ENCODE results near the gene STK32B. TPM values are rescaled to one million over a fixed set of nuclear protein-coding genes. Genes with fewer than 3 reads are reported as not detected.

STK32B gene
- polyA plus RNA-seq, 2 donors, result 0.22 to 0.24 TPM

- H3K27ac ChIP-seq (ENCODE audit: low read depth in 2 of 2, low read length in 1 of 2), result no peak overlapping the region
- no peak overlapping the region for H3K4me3 ChIP-seq (ENCODE audit: low read depth in 1 of 2, low read length in 2 of 2)
- WGBS, 2 donors, result 85 to 91% methylated on average over 3 of the region's 3 CpGs
- H3K36me3 ChIP-seq (ENCODE audit: control insufficient read depth in 2 of 2, insufficient read depth in 2 of 2, low read length in 1 of 2), result no peaks in the 10 kb centered on the region
- no peaks in the 10 kb centered on the region for H3K27me3 ChIP-seq (ENCODE audit: control insufficient read depth in 1 of 2, insufficient read depth in 2 of 2, low read length in 2 of 2)
- no peaks in the 10 kb centered on the region for H3K4me1 ChIP-seq (ENCODE audit: control insufficient read depth in 2 of 2, insufficient read depth in 2 of 2, low read length in 1 of 2)
- no peaks in the 10 kb centered on the region for H3K9me3 ChIP-seq (ENCODE audit: control insufficient read depth in 2 of 2, insufficient read depth in 1 of 2, low read depth in 1 of 2, low read length in 1 of 2)
Observed at GRCh38 chr4:5138389-5138788, 87.1 kb downstream of the STK32B start.

DNA sequence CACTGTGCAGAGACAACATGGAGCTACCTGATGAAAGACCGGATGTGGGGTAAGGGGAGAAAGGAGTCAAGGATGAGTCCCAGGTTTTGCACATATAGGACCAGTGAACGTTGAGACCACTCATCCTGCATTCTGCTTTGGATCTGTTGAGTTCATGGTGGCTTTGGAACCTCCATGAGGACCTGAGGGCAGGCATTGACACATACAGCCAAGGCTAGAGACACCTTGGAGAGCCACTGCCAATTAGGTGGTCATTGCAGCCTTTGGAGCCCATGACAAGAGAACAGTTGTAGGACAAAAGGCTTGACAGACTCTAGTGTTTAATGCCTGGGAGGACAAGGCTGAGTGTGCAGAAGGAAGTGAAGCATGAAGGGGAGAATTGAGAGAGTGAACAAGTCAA lies 87.9 kb downstream of the STK32B start:
- Histone ChIP-seq H3K27me3 (ENCODE audit: control insufficient read depth in 1 of 2, insufficient read depth in 2 of 2, low read length in 2 of 2) (no peaks in the 10 kb centered on the region), H3K27ac (ENCODE audit: low read depth in 2 of 2, low read length in 1 of 2) (no peak overlapping the region), H3K36me3 (ENCODE audit: control insufficient read depth in 2 of 2, insufficient read depth in 2 of 2, low read length in 1 of 2) (no peaks in the 10 kb centered on the region), H3K9me3 (ENCODE audit: control insufficient read depth in 2 of 2, insufficient read depth in 1 of 2, low read depth in 1 of 2, low read length in 1 of 2) (no peaks in the 10 kb centered on the region), H3K4me3 (ENCODE audit: low read depth in 1 of 2, low read length in 2 of 2) (no peak overlapping the region), H3K4me1 (ENCODE audit: control insufficient read depth in 2 of 2, insufficient read depth in 2 of 2, low read length in 1 of 2) (no peaks in the 10 kb centered on the region)
- WGBS, 2 donors, result 79 to 82% methylated on average over 2 of the region's 2 CpGs

DNA sequence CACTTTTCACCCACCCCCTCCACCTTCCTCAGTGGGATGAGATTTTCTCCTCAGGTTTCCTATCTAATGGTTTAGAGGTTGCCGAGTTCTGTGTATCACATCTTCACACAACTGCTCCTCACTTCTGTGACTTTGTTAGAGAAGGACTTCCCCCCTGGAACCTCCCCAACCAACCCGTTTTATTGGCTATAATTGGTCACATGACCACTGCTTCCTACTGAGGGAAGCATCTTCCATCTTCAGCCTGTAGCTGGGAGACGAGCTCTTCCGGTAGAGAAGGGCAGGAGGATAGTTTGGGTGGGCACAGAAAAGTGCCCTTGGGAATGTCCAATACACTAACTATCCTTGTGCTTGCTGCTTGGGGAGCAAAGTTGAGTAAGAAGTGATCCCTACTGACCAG lies 90.5 kb downstream of the STK32B start:
- no peaks in the 10 kb centered on the region for H3K9me3 ChIP-seq (ENCODE audit: control insufficient read depth in 2 of 2, insufficient read depth in 1 of 2, low read depth in 1 of 2, low read length in 1 of 2)

DNA sequence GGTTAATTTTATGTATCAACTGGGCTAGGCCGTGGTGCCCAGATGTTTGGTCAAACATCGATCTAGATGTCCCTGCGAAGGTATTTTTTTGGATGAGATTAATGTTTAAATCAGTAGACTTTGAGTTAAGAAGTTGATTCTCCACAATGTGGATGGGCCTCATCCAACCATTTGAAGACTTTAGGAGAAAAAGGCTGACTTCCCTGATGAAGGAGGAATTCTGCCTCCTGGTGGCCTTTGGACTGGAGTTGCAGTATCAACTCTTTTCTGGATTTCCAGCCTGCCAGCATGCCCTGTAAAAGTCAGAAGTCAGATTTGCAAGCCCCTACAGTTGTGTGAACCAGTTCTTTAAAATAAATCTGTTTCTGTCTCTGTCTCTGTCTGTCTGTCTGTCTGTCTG lies 91.4 kb downstream of the STK32B start:
- H3K27me3 ChIP-seq (ENCODE audit: control insufficient read depth in 1 of 2, insufficient read depth in 2 of 2, low read length in 2 of 2), result no peaks in the 10 kb centered on the region
- no peaks in the 10 kb centered on the region for H3K9me3 ChIP-seq (ENCODE audit: control insufficient read depth in 2 of 2, insufficient read depth in 1 of 2, low read depth in 1 of 2, low read length in 1 of 2)
- no peaks in the 10 kb centered on the region for H3K4me1 ChIP-seq (ENCODE audit: control insufficient read depth in 2 of 2, insufficient read depth in 2 of 2, low read length in 1 of 2)
- WGBS, 2 donors, result 81 to 91% methylated on average over 3 of the region's 3 CpGs
- H3K4me3 ChIP-seq (ENCODE audit: low read depth in 1 of 2, low read length in 2 of 2), result no peak overlapping the region
- no peaks in the 10 kb centered on the region for H3K36me3 ChIP-seq (ENCODE audit: control insufficient read depth in 2 of 2, insufficient read depth in 2 of 2, low read length in 1 of 2)
- no peak overlapping the region for H3K27ac ChIP-seq (ENCODE audit: low read depth in 2 of 2, low read length in 1 of 2)

More for the DNA sequence above, 90.5 kb downstream of the STK32B start:
- H3K4me1 ChIP-seq (ENCODE audit: control insufficient read depth in 2 of 2, insufficient read depth in 2 of 2, low read length in 1 of 2), result no peaks in the 10 kb centered on the region
- H3K4me3 ChIP-seq (ENCODE audit: low read depth in 1 of 2, low read length in 2 of 2), result no peak overlapping the region
- H3K36me3 ChIP-seq (ENCODE audit: control insufficient read depth in 2 of 2, insufficient read depth in 2 of 2, low read length in 1 of 2), result no peaks in the 10 kb centered on the region
- H3K27me3 ChIP-seq (ENCODE audit: control insufficient read depth in 1 of 2, insufficient read depth in 2 of 2, low read length in 2 of 2), result no peaks in the 10 kb centered on the region
- 82 to 85% methylated on average over 4 of the region's 4 CpGs for WGBS, 2 donors
- H3K27ac ChIP-seq (ENCODE audit: low read depth in 2 of 2, low read length in 1 of 2), result no peak overlapping the region

- no peak overlapping the region for H3K4me3 ChIP-seq (ENCODE audit: low read depth in 1 of 2, low read length in 2 of 2)
- no peaks in the 10 kb centered on the region for H3K36me3 ChIP-seq (ENCODE audit: control insufficient read depth in 2 of 2, insufficient read depth in 2 of 2, low read length in 1 of 2)
- H3K9me3 ChIP-seq (ENCODE audit: control insufficient read depth in 2 of 2, insufficient read depth in 1 of 2, low read depth in 1 of 2, low read length in 1 of 2), result no peaks in the 10 kb centered on the region
- H3K27me3 ChIP-seq (ENCODE audit: control insufficient read depth in 1 of 2, insufficient read depth in 2 of 2, low read length in 2 of 2), result no peaks in the 10 kb centered on the region
- 81 to 83% methylated on average over 3 of the region's 3 CpGs for WGBS, 2 donors
- no peaks in the 10 kb centered on the region for H3K4me1 ChIP-seq (ENCODE audit: control insufficient read depth in 2 of 2, insufficient read depth in 2 of 2, low read length in 1 of 2)
- H3K27ac ChIP-seq (ENCODE audit: low read depth in 2 of 2, low read length in 1 of 2), result no peak overlapping the region
Observed at GRCh38 chr4:5143306-5143861, 92.1 kb downstream of the STK32B start.

DNA sequence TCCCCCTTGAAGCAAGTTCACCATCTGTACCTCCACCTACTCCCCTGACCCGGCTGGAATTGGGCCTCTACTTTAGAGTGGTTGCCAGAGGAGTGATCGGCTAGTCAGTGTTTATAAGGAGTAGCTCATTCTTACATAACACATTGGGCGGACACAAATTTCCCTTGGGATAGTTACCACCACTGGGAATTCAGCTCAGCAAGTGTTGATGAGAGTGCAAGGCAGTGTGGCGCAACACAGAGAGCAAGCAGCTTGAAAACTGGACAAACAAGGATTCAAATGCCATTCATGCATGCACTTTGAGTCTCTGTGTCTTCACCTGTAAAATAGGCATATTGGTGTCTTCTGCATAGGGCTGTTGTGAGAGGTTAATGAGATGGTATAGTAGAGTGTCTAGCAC lies 92.7 kb downstream of the STK32B start:
- Histone ChIP-seq H3K4me3 (ENCODE audit: low read depth in 1 of 2, low read length in 2 of 2) (no peak overlapping the region), H3K27me3 (ENCODE audit: control insufficient read depth in 1 of 2, insufficient read depth in 2 of 2, low read length in 2 of 2) (no peaks in the 10 kb centered on the region), H3K36me3 (ENCODE audit: control insufficient read depth in 2 of 2, insufficient read depth in 2 of 2, low read length in 1 of 2) (no peaks in the 10 kb centered on the region), H3K9me3 (ENCODE audit: control insufficient read depth in 2 of 2, insufficient read depth in 1 of 2, low read depth in 1 of 2, low read length in 1 of 2) (no peaks in the 10 kb centered on the region), H3K27ac (ENCODE audit: low read depth in 2 of 2, low read length in 1 of 2) (no peak overlapping the region), H3K4me1 (ENCODE audit: control insufficient read depth in 2 of 2, insufficient read depth in 2 of 2, low read length in 1 of 2) (no peaks in the 10 kb centered on the region)
- WGBS, 2 donors, result 68 to 77% methylated on average over 4 of the region's 4 CpGs

DNA sequence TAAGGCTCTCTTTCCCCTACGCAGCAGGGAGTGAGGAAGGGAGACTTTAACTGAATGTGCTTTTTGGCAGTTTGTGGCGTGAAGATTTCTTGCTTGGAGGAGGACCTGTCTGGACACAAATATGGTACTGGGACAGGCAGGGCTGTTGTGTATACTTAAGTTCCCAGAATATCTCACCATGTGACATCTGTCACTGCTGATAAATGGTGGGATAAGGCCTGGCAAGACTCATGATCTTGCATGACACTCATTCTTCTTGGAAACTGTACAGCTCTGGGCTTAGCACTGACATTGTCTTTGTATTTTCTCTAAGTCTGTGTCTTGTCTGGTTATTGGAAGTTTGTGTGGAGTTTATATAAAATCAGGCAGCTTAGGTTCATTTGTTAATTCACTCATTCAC lies 93.1 kb downstream of the STK32B start:
- 42 to 65% methylated on average over 2 of the region's 2 CpGs for WGBS, 2 donors
- Histone ChIP-seq H3K27ac (ENCODE audit: low read depth in 2 of 2, low read length in 1 of 2) (no peak overlapping the region), H3K4me1 (ENCODE audit: control insufficient read depth in 2 of 2, insufficient read depth in 2 of 2, low read length in 1 of 2) (no peaks in the 10 kb centered on the region)

GRCh38 chr4:5146248-5146647 lies 95.0 kb downstream of the STK32B start:
- 76 to 84% methylated on average over 6 of the region's 6 CpGs for WGBS, 2 donors
- Histone ChIP-seq H3K4me1 (ENCODE audit: control insufficient read depth in 2 of 2, insufficient read depth in 2 of 2, low read length in 1 of 2) (no peaks in the 10 kb centered on the region), H3K27me3 (ENCODE audit: control insufficient read depth in 1 of 2, insufficient read depth in 2 of 2, low read length in 2 of 2) (no peaks in the 10 kb centered on the region), H3K36me3 (ENCODE audit: control insufficient read depth in 2 of 2, insufficient read depth in 2 of 2, low read length in 1 of 2) (no peaks in the 10 kb centered on the region), H3K4me3 (ENCODE audit: low read depth in 1 of 2, low read length in 2 of 2) (no peak overlapping the region), H3K9me3 (ENCODE audit: control insufficient read depth in 2 of 2, insufficient read depth in 1 of 2, low read depth in 1 of 2, low read length in 1 of 2) (no peaks in the 10 kb centered on the region), H3K27ac (ENCODE audit: low read depth in 2 of 2, low read length in 1 of 2) (no peak overlapping the region)

More for the DNA sequence above, 93.1 kb downstream of the STK32B start:
- no peaks in the 10 kb centered on the region for H3K9me3 ChIP-seq (ENCODE audit: control insufficient read depth in 2 of 2, insufficient read depth in 1 of 2, low read depth in 1 of 2, low read length in 1 of 2)
- no peaks in the 10 kb centered on the region for H3K27me3 ChIP-seq (ENCODE audit: control insufficient read depth in 1 of 2, insufficient read depth in 2 of 2, low read length in 2 of 2)
- no peak overlapping the region for H3K4me3 ChIP-seq (ENCODE audit: low read depth in 1 of 2, low read length in 2 of 2)
- no peaks in the 10 kb centered on the region for H3K36me3 ChIP-seq (ENCODE audit: control insufficient read depth in 2 of 2, insufficient read depth in 2 of 2, low read length in 1 of 2)

- H3K4me1 ChIP-seq (ENCODE audit: control insufficient read depth in 2 of 2, insufficient read depth in 2 of 2, low read length in 1 of 2), result no peaks in the 10 kb centered on the region
- WGBS, 2 donors, result 81 to 85% methylated on average over 6 of the region's 6 CpGs
- H3K4me3 ChIP-seq (ENCODE audit: low read depth in 1 of 2, low read length in 2 of 2), result no peak overlapping the region
- H3K9me3 ChIP-seq (ENCODE audit: control insufficient read depth in 2 of 2, insufficient read depth in 1 of 2, low read depth in 1 of 2, low read length in 1 of 2), result no peaks in the 10 kb centered on the region
- H3K27me3 ChIP-seq (ENCODE audit: control insufficient read depth in 1 of 2, insufficient read depth in 2 of 2, low read length in 2 of 2), result peaks cover 0 to 3% of the 10 kb centered on the region in 2 donors
- H3K36me3 ChIP-seq (ENCODE audit: control insufficient read depth in 2 of 2, insufficient read depth in 2 of 2, low read length in 1 of 2), result no peaks in the 10 kb centered on the region
- H3K27ac ChIP-seq (ENCODE audit: low read depth in 2 of 2, low read length in 1 of 2), result no peak overlapping the region
Observed at GRCh38 chr4:5152521-5152920, 101.2 kb downstream of the STK32B start.

- Histone ChIP-seq H3K4me1 (ENCODE audit: control insufficient read depth in 2 of 2, insufficient read depth in 2 of 2, low read length in 1 of 2) (no peaks in the 10 kb centered on the region), H3K36me3 (ENCODE audit: control insufficient read depth in 2 of 2, insufficient read depth in 2 of 2, low read length in 1 of 2) (no peaks in the 10 kb centered on the region), H3K27ac (ENCODE audit: low read depth in 2 of 2, low read length in 1 of 2) (no peak overlapping the region), H3K27me3 (ENCODE audit: control insufficient read depth in 1 of 2, insufficient read depth in 2 of 2, low read length in 2 of 2) (peaks cover 0 to 3% of the 10 kb centered on the region in 2 donors), H3K9me3 (ENCODE audit: control insufficient read depth in 2 of 2, insufficient read depth in 1 of 2, low read depth in 1 of 2, low read length in 1 of 2) (no peaks in the 10 kb centered on the region), H3K4me3 (ENCODE audit: low read depth in 1 of 2, low read length in 2 of 2) (no peak overlapping the region)
- 39 to 46% methylated on average over 3 of the region's 3 CpGs for WGBS, 2 donors
Observed at GRCh38 chr4:5156682-5157081, 105.4 kb downstream of the STK32B start.
